OCI-LY3 (cell line): ENCODE results near the gene TMEM250.

ENCODE experiments used
- H2AFZ ChIP-seq: fragments of 200-600, 300-600 bp; shearing (Covaris generic); 2 replicates; pipeline ENCODE4 v1.6.0; 2014; ENCODE audit warnings: antibody characterized with exemption, low read depth, low read length
- H3K27ac ChIP-seq: fragments of 200-600, 300-600 bp; sonication (generic); 2 replicates; pipeline ENCODE4 v1.5.1; 2014; ENCODE audit warnings: mild to moderate bottlenecking, low read length, moderate library complexity, mixed read lengths
- H3K27me3 ChIP-seq: fragments of 200-600, 300-600 bp; sonication (generic); 2 replicates; pipeline ENCODE4 v1.6.1; 2014; ENCODE audit warnings: low read depth, low read length, mixed read lengths
- H3K36me3 ChIP-seq: fragments of 200-600, 300-600 bp; sonication (generic); replicated peaks from 2 replicates; pipeline ENCODE3; 2014; ENCODE audit warnings: low read depth, low read length, mixed read lengths
- H3K4me1 ChIP-seq: fragments of 300-600, 200-600 bp; sonication (generic); 2 replicates; pipeline ENCODE4 v1.6.1; 2014; ENCODE audit warnings: low read length, mixed read lengths
- H3K4me2 ChIP-seq: fragments of 200-600, 300-600 bp; sonication (generic); 2 replicates; pipeline ENCODE4 v1.6.1; 2014; ENCODE audit warnings: low read length, mixed read lengths
- H3K4me3 ChIP-seq: fragments of 300-600, 200-600 bp; sonication (generic); 2 replicates; pipeline ENCODE4 v1.5.1; 2014; ENCODE audit warnings: antibody characterized with exemption, mild to moderate bottlenecking, low read length, moderate library complexity
- H3K79me2 ChIP-seq: fragments of 300-600, 200-600 bp; shearing (Covaris generic); 2 replicates; pipeline ENCODE4 v1.6.1; 2014; ENCODE audit warnings: mild to moderate bottlenecking, low read length, mixed read lengths
- H3K9ac ChIP-seq: fragments of 300-600, 200-600 bp; shearing (Covaris generic); 2 replicates; pipeline ENCODE4 v1.6.0; 2014; ENCODE audit warnings: mild to moderate bottlenecking, low read length, moderate library complexity
- H3K9me3 ChIP-seq: fragments of 200-600, 300-600 bp; shearing (Covaris generic); 2 replicates; pipeline ENCODE4 v1.6.1; 2014; ENCODE audit warnings: low read length, mixed read lengths; ENCODE audit not compliant: insufficient read depth
- H4K20me1 ChIP-seq: fragments of 200-600, 300-600 bp; sonication (generic); 2 replicates; pipeline ENCODE4 v1.6.1; 2016; ENCODE audit warnings: low read length, mixed read lengths; ENCODE audit not compliant: insufficient read depth
- EZH2phosphoT487 ChIP-seq: fragments of 200-600 bp; shearing (Covaris generic); IDR thresholded peaks from 2 replicates; pipeline ENCODE4 v1.6.1; 2018; ENCODE audit warnings: antibody characterized with exemption, mixed run types, low read depth
- TF ChIP-seq, protein P1 (sequence below): fragments of 200-600, 300-600 bp; sonication (generic); IDR thresholded peaks from 2 replicates; pipeline ENCODE4 v1.5.1; 2014; ENCODE audit warnings: antibody characterized with exemption, low read length, low read depth

TMEM250 gene

GRCh38 chr9:136107155-136107952 lies 11.3 kb downstream of the TMEM250 start:
- H3K27ac ChIP-seq, result no peak overlapping the region
- H3K9ac ChIP-seq, result no peak overlapping the region
- H3K27me3 ChIP-seq, result peaks cover 9% of the 10 kb centered on the region; the same call in 1 of the 2 replicates
- peaks cover 23% of the 10 kb centered on the region for H3K4me1 ChIP-seq
- no peaks in the 10 kb centered on the region for H4K20me1 ChIP-seq
- no peaks in the 10 kb centered on the region for H3K9me3 ChIP-seq
- H3K4me2 ChIP-seq, result no peak overlapping the region
- no peaks in the 10 kb centered on the region for H3K79me2 ChIP-seq
- H3K36me3 ChIP-seq, result no peaks in the 10 kb centered on the region
- TF ChIP-seq, protein P1, sequence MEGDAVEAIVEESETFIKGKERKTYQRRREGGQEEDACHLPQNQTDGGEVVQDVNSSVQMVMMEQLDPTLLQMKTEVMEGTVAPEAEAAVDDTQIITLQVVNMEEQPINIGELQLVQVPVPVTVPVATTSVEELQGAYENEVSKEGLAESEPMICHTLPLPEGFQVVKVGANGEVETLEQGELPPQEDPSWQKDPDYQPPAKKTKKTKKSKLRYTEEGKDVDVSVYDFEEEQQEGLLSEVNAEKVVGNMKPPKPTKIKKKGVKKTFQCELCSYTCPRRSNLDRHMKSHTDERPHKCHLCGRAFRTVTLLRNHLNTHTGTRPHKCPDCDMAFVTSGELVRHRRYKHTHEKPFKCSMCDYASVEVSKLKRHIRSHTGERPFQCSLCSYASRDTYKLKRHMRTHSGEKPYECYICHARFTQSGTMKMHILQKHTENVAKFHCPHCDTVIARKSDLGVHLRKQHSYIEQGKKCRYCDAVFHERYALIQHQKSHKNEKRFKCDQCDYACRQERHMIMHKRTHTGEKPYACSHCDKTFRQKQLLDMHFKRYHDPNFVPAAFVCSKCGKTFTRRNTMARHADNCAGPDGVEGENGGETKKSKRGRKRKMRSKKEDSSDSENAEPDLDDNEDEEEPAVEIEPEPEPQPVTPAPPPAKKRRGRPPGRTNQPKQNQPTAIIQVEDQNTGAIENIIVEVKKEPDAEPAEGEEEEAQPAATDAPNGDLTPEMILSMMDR, result no peak
- no peak for TF ChIP-seq EZH2phosphoT487
- no peak overlapping the region for H3K4me3 ChIP-seq
- H2AFZ ChIP-seq, result no peak overlapping the region

DNA sequence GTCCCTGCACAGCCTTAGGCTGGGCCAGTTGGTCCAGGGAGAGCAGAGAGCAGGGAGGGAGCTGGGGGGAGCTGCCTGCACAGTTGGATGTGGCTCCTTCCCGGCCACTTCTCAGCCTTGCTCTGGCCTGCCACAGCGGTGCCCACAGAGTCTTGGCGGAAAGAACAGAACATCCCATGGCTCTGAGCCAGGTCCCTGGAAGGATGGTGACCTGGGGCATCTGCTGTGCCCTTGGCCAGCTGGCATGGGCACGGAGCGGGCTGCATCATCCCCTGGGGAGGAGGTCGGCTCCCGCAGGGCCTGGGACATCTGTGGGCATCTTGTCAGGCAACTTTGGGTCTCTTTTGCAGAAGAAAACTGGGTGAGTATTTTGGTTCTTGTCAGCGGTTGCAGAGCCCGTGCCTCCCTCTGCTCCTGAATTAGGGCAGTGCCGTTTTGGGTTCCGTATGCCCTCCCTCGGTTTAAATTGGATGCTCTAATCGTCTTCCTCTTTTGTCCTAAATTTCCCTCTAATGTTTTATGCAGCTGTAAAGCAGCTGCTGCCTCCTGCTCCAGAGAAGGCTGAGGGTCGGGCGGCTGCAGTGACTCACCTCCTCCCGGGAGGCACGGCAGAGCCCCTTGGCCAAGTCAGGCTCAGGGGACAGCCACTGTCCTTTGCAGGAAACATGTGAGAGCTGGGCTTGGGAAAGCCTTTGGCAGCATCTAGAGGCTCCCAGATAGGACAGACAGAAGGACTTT lies 13.1 kb downstream of the TMEM250 start:
- H2AFZ ChIP-seq, result no peak overlapping the region
- peaks cover 19% of the 10 kb centered on the region for H3K4me1 ChIP-seq
- H3K27me3 ChIP-seq, result peaks cover 9% of the 10 kb centered on the region; the same call in 1 of the 2 replicates
- H3K4me3 ChIP-seq, result no peak overlapping the region
- H3K4me2 ChIP-seq, result no peak overlapping the region
- H3K79me2 ChIP-seq, result no peaks in the 10 kb centered on the region
- no peaks in the 10 kb centered on the region for H4K20me1 ChIP-seq
- H3K9ac ChIP-seq, result no peak overlapping the region
- TF ChIP-seq EZH2phosphoT487, result no peak
- no peaks in the 10 kb centered on the region for H3K36me3 ChIP-seq
- no peak overlapping the region for H3K27ac ChIP-seq
- H3K9me3 ChIP-seq, result no peaks in the 10 kb centered on the region

GRCh38 chr9:136104916-136105315 lies 13.8 kb downstream of the TMEM250 start:
- H3K27me3 ChIP-seq, result peaks cover 9% of the 10 kb centered on the region; the same call in 1 of the 2 replicates
- H4K20me1 ChIP-seq, result no peaks in the 10 kb centered on the region
- no peak overlapping the region for H2AFZ ChIP-seq
- TF ChIP-seq, protein P1, result no peak
- TF ChIP-seq EZH2phosphoT487, result no peak
- H3K4me2 ChIP-seq, result no peak overlapping the region
- H3K4me1 ChIP-seq, result peaks cover 13% of the 10 kb centered on the region
- H3K9ac ChIP-seq, result no peak overlapping the region
- H3K4me3 ChIP-seq, result no peak overlapping the region
- no peak overlapping the region for H3K27ac ChIP-seq
- no peaks in the 10 kb centered on the region for H3K79me2 ChIP-seq
- no peaks in the 10 kb centered on the region for H3K36me3 ChIP-seq
- no peaks in the 10 kb centered on the region for H3K9me3 ChIP-seq

- Histone ChIP-seq H3K4me3 (no peak overlapping the region), H3K27ac (no peak overlapping the region), H2AFZ (no peak overlapping the region), H3K27me3 (peaks cover 9% of the 10 kb centered on the region; the same call in 1 of the 2 replicates), H3K36me3 (no peaks in the 10 kb centered on the region), H3K9me3 (no peaks in the 10 kb centered on the region), H3K9ac (no peak overlapping the region), H3K4me1 (peaks cover 12% of the 10 kb centered on the region), H3K4me2 (no peak overlapping the region), H3K79me2 (no peaks in the 10 kb centered on the region), H4K20me1 (no peaks in the 10 kb centered on the region)
- TF ChIP-seq EZH2phosphoT487, result no peak
- TF ChIP-seq, protein P1, result no peak
Measured at GRCh38 chr9:136104488-136104800, 14.2 kb downstream of the TMEM250 start.
